Right atrium auricular region (tissue), 2 donors: ENCODE data around the gene BABAM2. TPM values are rescaled to one million over a fixed set of nuclear protein-coding genes. Genes with fewer than 3 reads are reported as not detected.

Experiments used
- DNase-seq: peaks from one replicate; pipeline ENCODE4 v3.0.0-alpha.2; 2019; ENCODE audit warnings: low spot score
- H3K27ac ChIP-seq, 2 donors: fragments of 200-600 bp; sonication (generic); 1 replicate in 1 of 2; 2 replicates in 1 of 2; pipeline ENCODE4 v1.5.1; 2016 to 2019
- H3K27me3 ChIP-seq, 2 donors: fragments of 200-600 bp; sonication (generic); one replicate each; pipeline versions ENCODE4 v1.5.1 to v1.6.0; 2017 to 2019
- H3K36me3 ChIP-seq: fragments of 200-600 bp; sonication (generic); one replicate; pipeline ENCODE4 v1.5.1; 2016
- H3K4me1 ChIP-seq, 2 donors: fragments of 200-600 bp; sonication (generic); one replicate each; pipeline versions ENCODE4 v1.5.1 to v1.6.0; 2017 to 2019
- H3K4me3 ChIP-seq, 2 donors: fragments of 200-600 bp; sonication (generic); 1 replicate in 1 of 2; 2 replicates in 1 of 2; pipeline ENCODE4 v1.5.1; 2017 to 2019; ENCODE audit warnings: mild to moderate bottlenecking in 1 of 2, moderate library complexity in 1 of 2
- H3K9me3 ChIP-seq, 2 donors: fragments of 200-600 bp; sonication (generic); one replicate each; pipeline ENCODE4 v1.5.1; 2019
- CTCF ChIP-seq, 2 donors: fragments of 200-600 bp; sonication (generic); IDR thresholded peaks; one replicate each; pipeline ENCODE4 v1.5.1; 2019; ENCODE audit warnings: antibody characterized with exemption in 2 of 2
- total RNA-seq, 2 donors: library from RNA; depleted of rRNA; stranded (reverse); fragments of >200 nt; gene quantifications; one replicate each; pipeline ENCODE4 v1.1.0, GENCODE V29; 2016

Gene BABAM2
- total RNA-seq, 2 donors from 2014 or later = 58.8 to 60.6 TPM

- peaks cover 0 to 10% of the 10 kb centered on the region in 2 donors for H3K4me1 ChIP-seq
- H3K27ac ChIP-seq = peak overlapping the region in 1 of 2 donors; percentile 15
- no peak for TF ChIP-seq CTCF (IDR thresholded peaks at IDR 0.05)
- DNase-seq = no peak
- H3K9me3 ChIP-seq = no peaks in the 10 kb centered on the region
- H3K36me3 ChIP-seq = no peaks in the 10 kb centered on the region
- H3K4me3 ChIP-seq = no peak overlapping the region
- H3K27me3 ChIP-seq = no peaks in the 10 kb centered on the region
Measured at GRCh38 chr2:27901234-27901633, 10.7 kb downstream of the BABAM2 start.

GRCh38 chr2:27902098-27902497 lies 11.6 kb downstream of the BABAM2 start:
- H3K36me3 ChIP-seq = no peaks in the 10 kb centered on the region
- H3K4me3 ChIP-seq = no peak overlapping the region
- peaks cover 0 to 19% of the 10 kb centered on the region in 2 donors for H3K4me1 ChIP-seq
- no peak for DNase-seq
- TF ChIP-seq CTCF (IDR thresholded peaks at IDR 0.05) = no peak
- H3K27ac ChIP-seq = no peak overlapping the region
- H3K9me3 ChIP-seq = no peaks in the 10 kb centered on the region
- no peaks in the 10 kb centered on the region for H3K27me3 ChIP-seq

GRCh38 chr2:27903018-27903417 lies 12.5 kb downstream of the BABAM2 start:
- H3K27me3 ChIP-seq = no peaks in the 10 kb centered on the region
- H3K9me3 ChIP-seq = no peaks in the 10 kb centered on the region
- no peaks in the 10 kb centered on the region for H3K36me3 ChIP-seq
- no peak for TF ChIP-seq CTCF (IDR thresholded peaks at IDR 0.05)
- no peak overlapping the region for H3K4me3 ChIP-seq
- H3K4me1 ChIP-seq = peaks cover 0 to 24% of the 10 kb centered on the region in 2 donors
- DNase-seq = no peak
- H3K27ac ChIP-seq = peak overlapping the region in 1 of 2 donors; percentile 33

- H3K27me3 ChIP-seq = no peaks in the 10 kb centered on the region
- no peak overlapping the region for H3K4me3 ChIP-seq
- no peaks in the 10 kb centered on the region for H3K9me3 ChIP-seq
- TF ChIP-seq CTCF (IDR thresholded peaks at IDR 0.05) = no peak
- peak overlapping the region in 1 of 2 donors; percentile 33 for H3K27ac ChIP-seq
- no peaks in the 10 kb centered on the region for H3K36me3 ChIP-seq
- peaks cover 0 to 24% of the 10 kb centered on the region in 2 donors for H3K4me1 ChIP-seq
- DNase-seq = no peak
Measured at GRCh38 chr2:27903649-27904404, 13.3 kb downstream of the BABAM2 start.

- no peak for DNase-seq
- no peaks in the 10 kb centered on the region for H3K36me3 ChIP-seq
- peaks cover 0 to 24% of the 10 kb centered on the region in 2 donors for H3K4me1 ChIP-seq
- H3K9me3 ChIP-seq = no peaks in the 10 kb centered on the region
- TF ChIP-seq CTCF (IDR thresholded peaks at IDR 0.05) = no peak
- no peaks in the 10 kb centered on the region for H3K27me3 ChIP-seq
- no peak overlapping the region for H3K27ac ChIP-seq
- no peak overlapping the region for H3K4me3 ChIP-seq
Measured at GRCh38 chr2:27904405-27904665, 13.8 kb downstream of the BABAM2 start.

- Histone ChIP-seq H3K36me3 (no peaks in the 10 kb centered on the region), H3K4me1 (peaks cover 0 to 24% of the 10 kb centered on the region in 2 donors), H3K9me3 (no peaks in the 10 kb centered on the region), H3K4me3 (no peak overlapping the region), H3K27ac (no peak overlapping the region), H3K27me3 (no peaks in the 10 kb centered on the region)
- DNase-seq = no peak
- no peak for TF ChIP-seq CTCF (IDR thresholded peaks at IDR 0.05)
Measured at GRCh38 chr2:27906074-27906473, 15.5 kb downstream of the BABAM2 start.
